Fibroblast of gingiva (primary cell): Measurements from ENCODE around the gene A1CF.

Experiments used
- DNase-seq: peaks from one replicate; pipeline ENCODE4 v3.0.0-alpha.2; 2011; ENCODE audit warnings: low read depth

The A1CF gene

DNA sequence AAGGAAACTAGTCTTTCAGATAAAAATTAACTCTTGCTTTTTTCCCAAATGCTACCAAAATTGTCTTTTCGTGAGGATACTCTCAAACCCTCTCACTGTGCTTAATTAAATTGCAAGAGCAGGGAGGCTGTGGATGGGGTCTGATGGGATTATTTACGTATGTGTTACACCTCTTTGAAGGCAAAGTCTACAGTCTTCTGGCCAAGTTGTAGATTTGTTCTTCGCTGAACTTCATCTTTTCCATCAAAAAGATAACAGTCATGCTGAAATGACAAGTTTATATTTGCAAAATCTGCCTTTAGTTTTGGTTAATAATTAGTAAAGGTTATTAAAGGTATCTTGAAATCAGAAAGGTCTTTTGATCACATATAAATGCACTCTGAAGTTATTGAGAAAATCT is 22.7 kb downstream of the A1CF start:
- DNase-seq, result no peak

DNA sequence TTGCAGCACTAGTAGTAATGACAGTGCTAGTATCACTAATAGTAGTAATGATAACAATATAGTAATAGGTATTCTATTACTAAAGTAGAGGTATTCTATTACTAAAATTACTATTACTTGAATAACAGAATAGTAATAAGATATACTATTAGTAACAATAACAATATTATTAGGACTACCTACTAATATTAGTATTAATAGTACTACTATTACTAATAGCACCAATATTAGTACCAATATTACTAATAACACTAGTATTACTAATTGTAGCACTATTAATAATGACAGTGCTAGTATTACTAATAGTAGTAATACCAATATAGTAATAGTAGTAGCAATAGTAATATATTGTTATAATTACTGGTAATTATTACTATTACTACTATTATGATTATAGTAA is 24.1 kb downstream of the A1CF start:
- DNase-seq, result no peak

DNA sequence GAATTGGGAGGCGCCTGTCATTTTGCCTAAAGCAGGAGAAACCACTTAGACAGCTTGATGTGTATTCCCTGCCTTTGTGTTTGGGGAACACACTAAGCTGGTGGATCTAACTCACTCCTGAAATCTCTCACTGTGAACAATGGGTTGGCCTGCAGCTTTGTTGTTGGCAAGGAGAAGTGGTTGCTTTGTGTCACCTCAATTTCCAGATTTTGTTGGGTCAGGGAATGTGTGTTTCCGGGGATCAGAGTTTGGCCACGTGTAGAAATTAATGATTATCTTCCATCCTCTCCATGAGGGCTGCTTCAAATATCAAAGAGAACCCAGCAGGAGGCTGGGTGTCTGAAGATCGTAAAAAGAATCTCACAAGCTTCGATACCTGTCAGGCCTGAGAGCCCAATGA is 27.8 kb downstream of the A1CF start:
- no peak for DNase-seq

DNA sequence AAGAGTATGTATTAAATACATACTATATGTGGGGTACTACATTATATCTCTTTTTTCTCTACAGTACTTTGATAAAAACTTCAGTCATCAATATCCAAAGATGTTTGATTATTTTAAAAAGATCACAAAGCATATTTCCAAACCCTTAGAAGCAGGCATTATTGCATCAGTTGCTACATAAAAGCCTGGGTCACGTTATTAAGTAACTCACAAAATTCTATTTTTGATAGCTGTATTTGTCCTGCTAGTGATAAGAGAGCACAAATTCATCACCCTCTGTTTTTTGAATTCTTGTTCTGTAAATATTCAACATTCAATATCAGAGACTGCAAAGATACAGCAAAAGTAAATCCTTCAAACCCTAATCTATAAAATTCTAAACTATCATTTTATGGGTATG is 30.0 kb downstream of the A1CF start:
- DNase-seq, result no peak

DNA sequence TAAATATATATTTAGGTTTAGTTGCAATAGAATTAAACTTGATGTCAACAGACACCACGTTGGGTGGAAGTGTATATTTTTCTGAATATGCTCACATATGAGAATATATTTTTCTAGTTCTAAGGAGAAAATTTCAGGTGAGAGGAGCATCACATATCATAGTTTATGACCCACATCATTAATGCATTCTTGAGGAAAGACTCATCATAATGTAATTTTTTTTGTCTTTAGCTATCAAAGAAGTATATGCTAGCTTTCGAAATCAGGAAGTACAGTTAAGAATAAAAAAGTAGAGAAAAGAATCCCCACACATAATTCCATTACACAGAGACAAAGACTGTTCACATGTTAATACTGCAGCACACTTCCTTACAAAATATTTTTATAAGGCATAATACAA is 30.4 kb downstream of the A1CF start:
- DNase-seq, result no peak

DNA sequence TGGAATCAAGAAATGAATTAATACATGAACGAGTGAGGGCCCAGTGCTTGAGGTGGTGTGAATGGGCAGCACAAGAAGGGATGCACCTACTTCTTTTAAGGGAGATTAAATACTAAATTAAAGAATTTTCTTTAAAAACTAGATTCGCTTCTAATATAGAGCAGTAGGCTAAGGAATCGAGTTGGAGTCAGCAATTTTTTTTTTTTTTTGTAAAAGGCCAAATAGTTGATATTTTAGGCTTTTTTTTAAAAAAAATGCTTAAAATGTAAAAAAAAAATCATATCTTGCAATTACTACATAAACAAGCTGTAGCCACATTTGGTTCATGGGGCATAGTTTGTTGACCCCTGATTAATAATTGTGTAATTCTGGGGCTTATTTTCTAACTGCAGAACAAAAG is 31.9 kb downstream of the A1CF start:
- no peak for DNase-seq

DNA sequence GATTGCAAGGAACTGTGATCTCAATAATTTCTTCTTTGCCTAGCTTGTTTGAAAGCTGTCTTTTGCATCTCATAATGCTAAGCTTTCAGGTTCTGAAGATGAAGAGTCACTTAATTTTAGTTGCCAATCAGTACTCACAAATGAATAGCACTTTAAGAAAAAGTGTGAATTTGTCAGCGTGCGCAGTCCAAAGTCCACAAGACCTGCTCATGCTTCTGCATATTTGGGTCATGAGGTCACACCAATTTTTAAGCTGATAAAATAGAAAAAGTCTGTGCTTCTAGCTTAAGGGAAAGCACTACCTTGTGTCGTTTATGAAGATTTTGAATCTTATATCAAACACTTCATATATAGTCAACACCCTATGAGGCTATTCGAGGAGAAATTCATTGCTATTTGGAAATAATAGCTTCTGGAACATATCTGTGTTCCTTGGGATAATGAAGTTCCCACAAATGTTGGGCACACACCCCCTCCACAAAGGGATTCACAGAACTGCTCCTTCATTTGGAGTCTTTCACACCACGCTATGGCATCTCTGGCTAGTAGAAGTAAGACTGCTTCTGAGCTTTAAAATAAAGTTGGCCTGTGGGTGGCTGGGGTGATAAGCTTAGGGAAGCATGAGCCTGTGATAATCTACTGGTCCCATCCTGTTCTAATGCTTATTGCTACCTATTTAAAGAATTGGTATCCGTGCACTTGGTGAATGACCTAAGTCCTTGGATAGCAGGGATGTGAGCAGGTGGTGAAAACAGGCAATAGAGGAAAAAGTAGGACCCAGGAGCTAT is 33.3 kb downstream of the A1CF start:
- no peak for DNase-seq

DNA sequence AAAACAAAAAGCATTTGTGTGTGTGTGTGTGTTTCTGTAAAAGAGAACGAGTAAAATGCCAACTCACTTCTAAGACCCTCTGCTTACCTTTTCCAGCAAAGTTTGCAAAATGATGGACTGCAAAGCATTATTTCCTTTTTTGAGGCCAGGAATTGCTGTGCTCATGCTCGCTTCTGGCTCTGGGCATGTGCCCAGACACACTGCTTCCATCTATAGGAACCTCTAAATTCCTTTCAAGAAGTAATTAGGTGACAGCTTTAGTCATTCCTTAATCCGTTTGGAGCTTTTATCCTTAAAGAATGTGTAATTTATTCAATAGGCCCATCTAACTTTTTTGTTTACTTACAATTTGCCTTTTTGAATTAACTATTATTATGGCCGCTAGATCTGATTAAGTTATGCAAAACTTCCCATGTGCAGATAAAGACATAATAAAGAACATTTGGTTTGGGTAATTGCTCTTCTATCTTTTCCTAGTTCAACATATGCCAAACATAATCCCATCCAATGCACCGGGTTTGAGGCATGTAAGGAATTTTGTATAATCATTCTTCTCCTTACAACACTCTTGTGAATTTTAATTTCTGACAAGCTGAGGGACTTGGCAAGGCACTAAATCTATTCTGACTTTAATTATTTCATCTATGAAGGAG is 34.7 kb downstream of the A1CF start:
- DNase-seq, result no peak

DNA sequence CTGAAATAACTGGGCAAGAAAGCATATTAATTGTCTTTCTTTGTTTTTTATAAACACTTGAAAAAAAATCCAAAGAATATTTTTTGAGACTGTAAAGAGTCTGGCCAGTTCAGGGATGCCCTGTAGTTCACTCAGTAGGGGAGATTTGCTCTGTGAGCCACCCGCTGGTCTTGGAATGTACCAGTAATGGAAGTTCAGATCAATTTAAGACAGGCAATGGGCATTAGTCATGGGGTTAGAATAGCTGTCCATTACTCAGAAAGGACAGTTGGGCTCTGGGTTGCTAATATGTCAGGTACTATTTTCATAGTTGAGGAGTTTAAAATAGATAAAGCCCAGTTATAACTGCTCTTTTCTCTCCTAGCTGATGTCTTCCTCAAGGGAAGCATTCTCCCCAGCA is 38.7 kb downstream of the A1CF start:
- no peak for DNase-seq

DNA sequence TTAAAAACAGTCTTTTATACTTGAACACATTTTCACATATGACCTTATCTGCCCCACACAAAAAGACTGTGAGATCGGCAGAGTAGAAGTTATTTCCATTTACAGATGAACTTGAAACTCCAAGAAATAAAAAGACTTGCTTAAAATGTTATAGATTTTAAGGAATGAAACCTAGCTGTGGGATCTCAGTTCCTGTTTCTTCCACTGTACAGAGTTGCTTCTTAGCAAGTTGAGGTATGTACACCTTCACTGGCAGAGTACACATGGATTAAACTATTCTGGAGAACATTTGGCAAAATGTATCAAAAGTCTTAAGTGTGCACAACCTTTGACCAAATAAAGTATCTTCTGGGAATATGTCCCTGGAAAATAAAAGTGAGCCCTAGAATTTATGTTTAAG is 48.3 kb downstream of the A1CF start:
- no peak for DNase-seq

DNA sequence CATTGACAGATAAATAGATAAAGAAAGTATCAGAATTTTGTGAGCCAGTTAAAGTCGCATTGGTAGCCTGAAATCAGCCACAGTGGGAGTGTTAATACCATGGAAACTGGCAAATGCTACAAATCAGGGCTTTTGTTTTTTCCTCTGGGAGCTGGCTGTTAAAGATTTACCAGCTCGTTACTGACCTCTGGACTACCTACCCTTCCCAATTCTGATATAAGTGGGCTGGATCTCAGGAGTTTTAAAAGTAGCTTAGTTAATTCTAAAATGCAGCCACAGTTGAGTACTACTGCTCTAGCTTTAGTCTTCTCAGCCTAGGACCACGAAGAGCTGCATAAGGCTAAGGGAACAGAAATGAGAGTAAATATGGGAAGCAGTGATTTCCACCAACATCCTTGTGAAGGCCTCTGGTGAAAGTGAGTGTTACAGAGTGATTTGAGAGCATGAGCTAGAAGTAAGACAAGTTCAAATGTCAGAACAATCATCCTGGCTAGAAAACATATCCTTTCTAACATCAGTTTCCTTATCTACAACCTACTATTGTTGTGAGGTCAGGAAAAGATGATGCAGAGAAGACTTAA is 53.2 kb downstream of the A1CF start:
- DNase-seq, result no peak

DNA sequence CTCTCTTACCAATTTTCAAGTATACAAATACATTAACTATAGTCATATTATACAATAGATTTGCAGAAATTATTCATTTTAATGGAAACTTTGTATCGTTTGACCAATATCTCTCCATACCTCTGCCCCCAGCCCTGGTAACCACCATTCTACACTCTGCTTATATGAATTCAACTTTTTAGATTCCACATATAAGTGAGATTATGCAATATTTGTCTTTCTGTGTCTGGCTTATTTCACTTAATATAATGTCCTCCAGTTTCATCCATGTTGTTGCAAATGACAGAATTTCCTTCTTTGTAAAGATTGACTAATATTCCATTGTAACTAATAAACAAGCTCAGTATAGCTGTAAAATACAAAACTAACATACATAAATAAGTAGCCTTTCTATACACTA is 55.4 kb downstream of the A1CF start:
- no peak for DNase-seq

DNA sequence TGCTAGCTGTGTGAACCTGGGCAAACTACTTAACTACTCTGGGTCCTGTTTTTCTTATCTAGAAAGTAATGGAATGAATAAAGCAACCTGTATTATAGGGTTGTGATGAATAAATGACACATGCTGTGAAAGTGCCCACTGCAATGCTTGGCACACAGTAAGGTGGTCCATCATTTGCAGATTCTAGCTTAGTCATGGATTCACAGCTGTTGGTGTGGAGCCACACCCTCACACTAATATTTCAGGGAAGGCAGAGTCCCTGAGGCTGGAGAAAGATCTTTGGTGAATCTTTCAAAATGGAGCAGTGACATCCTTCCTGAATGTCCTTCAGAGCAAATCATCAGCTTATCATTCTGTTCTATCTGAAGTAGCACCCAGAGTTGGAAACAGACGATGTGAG is 60.6 kb downstream of the A1CF start:
- no peak for DNase-seq

DNA sequence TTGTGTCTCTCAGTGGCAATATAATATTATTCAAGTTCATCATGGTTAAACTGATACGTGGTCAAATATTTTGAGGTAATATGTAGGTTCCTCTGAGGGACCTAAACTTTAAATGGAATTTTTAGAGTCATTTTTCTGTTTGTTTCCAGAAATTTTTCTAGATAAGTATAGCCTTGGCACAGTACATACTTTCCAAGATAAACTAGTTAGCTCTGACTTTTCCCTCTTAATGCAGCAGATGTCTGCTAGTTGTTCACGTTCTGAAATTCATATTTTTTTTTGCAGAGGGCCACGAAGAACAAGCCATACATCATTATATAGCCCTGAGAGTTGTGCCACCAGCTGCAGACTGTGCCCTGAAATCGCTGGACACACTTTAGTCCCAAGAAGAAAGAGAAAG is 61.6 kb downstream of the A1CF start:
- DNase-seq, result no peak

DNA sequence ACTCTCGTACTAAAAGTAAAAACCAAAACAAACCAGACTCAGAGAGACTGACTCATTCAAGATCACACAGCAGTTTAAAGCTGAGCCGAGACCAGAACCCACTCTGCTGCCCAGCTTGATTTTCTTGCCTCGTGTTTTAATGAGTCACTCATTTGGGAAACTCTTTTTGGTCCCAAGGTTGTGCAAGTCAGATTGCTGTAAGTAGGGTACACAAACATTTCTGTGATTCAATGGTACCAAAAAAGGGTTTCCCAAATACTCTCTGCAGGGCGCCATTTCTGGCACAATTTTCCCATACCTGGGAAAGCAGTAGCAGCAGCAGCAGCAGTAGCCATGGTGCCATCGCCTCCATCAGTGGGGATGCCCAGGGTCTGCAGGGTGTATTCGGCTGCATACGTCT is 75.8 kb downstream of the A1CF start:
- peak; percentile 22 for DNase-seq

DNA sequence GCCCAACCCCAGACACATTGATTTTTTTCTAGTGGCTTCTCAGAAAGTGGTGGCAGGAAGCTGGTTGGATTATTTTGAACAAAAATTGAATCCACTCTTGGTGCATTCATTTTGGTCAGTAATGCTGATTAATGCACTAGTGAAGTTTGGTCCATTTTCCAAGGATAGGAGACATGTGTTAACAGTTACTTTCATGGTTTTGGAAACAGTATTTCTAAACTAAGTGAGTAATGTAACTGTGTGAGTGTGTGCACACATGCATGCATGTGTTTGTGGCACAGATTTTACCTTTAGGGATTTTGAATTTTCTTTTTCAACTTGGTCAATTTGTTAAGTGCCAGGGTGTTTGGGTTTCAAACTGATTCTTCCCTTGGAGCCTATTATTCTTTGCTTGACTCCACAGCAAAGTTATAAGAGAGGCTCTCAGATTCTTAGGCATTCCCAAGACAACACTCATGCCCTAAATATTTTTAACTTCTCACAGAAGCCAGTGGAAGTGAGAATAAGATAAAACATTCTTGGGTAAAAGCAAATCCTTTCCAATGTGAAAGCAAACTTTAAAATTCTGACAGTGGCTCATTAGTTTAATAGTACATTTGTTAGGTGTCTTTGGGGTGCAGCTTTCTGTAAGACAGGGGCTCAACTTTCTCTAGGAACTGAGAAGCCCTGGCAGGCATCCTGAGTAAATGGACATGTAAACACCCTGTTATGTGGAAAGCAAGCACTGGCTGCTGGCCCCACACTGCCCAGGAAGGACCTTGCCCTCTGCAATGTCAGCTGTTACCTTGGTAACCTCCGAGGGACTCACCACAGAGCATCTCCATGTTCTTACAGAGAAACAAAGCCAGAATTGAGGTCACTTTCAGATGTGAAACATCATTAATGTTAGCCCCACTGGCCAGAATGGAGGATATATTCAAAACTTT is 77.3 kb downstream of the A1CF start:
- DNase-seq, result peak; percentile 45

DNA sequence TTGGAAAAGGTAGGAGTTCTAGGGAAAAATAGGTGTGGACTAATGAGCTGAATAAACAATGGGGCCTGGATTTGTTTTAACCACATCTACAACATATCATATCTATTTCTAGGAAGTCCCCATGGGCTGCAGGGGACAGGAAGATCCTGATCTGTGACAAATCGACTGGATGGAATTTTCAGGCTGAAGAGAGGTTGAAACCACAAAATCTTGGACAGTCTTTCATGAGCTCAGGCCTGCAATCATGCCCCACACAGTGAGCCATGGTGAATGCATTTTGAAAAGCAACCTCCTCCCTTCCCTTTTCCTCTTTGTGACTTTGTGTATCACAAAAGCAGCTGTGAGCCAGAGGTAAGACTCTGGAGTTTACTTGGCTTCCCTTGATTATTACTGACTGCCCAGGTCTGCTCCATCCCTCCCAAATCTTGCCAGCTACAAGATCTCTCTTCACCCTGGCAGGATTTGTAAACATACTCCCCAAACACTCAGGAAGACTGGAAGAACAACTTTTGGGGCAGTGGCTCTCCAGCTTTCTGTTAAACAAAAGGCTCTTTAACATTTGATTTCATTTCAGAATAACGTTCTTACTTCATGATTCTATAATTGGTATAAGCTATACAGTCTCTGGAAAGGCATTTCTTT is 79.3 kb downstream of the A1CF start:
- no peak for DNase-seq

DNA sequence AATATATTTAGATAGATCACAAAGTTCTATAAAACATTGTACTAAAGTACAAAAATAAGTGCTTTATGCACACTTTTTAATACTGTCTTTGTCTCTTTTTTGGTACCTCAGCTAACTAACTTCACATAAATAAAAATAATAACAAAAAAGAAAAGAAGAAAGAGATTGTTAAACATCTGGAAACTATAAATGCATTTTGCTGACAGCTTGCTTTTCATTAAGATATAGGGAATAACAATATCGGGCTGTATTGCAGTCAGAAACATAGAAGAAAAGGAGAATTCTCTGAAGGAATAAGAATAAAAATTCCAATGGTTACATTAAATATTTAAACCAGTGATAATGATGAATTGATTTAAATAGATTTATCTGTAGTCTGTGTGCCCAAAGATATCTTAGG is 85.8 kb downstream of the A1CF start:
- no peak for DNase-seq

DNA sequence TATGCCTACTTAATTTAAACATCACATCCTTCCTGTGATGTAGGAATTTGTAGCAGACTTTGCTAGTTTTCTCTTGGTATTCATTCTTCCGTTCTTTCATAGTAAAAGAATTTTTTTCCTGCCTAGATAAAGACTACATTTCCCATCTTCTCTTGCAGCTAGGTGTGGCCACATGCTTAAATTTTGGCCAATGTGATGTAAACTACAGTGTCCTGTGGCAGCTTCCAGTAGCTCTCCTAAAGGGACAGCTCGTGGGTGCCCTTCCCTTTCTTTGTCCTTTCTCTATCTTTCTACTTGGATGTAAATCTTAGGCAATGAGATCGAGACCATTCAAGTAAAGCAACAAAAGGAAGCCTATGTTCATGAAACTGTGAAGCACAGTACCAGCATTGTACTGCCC is 87.1 kb downstream of the A1CF start:
- no peak for DNase-seq

DNA sequence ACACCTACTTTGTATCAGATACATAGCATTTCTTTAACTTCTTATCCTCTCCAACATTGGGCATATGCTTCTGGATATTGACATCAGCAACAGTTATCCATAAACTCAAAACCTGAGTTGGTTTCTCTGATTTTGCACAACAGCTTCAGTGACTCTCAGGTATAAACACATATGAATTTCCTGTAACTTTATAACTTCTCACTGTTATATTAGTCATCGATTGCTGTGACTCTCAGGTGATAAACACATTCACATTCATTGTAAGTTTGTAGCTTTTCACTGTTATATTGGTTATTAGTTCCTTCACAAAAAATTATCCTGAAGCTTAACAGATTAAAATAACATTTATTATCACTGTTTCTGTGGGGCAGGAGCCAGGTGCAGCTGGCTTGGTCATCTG is 88.7 kb downstream of the A1CF start:
- DNase-seq, result no peak

DNA sequence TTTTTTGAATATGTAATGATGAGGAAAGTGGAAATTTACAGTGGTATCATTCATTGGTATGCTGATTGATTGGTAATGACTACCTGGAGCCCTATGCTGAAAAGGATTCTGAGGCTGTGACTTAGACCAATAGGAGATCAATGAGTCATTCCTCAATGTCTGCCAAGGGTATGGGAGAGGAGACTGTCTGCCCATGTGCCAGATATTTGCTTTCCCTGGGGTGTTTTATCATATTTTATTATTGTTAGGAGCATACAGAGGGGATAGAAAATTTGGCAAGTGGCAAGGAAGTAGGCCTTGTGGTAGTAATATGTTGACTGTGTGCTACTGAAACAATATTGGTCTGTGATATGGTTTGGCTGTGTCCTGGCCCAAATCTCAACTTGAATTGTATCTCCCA is 90.9 kb downstream of the A1CF start:
- no peak for DNase-seq
